Body of pancreas (tissue), 4 donors: ENCODE results near the gene C1QTNF4.

Source experiments
- CTCF ChIP-seq, 7 experiments: fragments of 450-650 bp in 4 of 7; fragments of 200-600 bp in 3 of 7; sonication (generic) in 3 of 7; IDR thresholded peaks; one replicate each; pipeline ENCODE4 v1.5.1; 2016 to 2019; ENCODE audit warnings: antibody characterized with exemption in 7 of 7
- POLR2A ChIP-seq, 3 donors: fragments of 450-650 bp; IDR thresholded peaks; one replicate each; pipeline ENCODE4 v1.6.1; 2016; ENCODE audit warnings: antibody characterized with exemption in 3 of 3, mild to moderate bottlenecking in 2 of 3

- TF ChIP-seq CTCF (IDR thresholded peaks at IDR 0.05), result no peak
- TF ChIP-seq POLR2A (IDR thresholded peaks at IDR 0.05), result no peak
These were observed 28.0 kb downstream of the C1QTNF4 start for GRCh38 chr11:47566149-47566698.
